ENCODE results near the gene MZT2B. TPM values are rescaled to one million over a fixed set of nuclear protein-coding genes. Genes with fewer than 3 reads are reported as not detected.
"Not testable (repeated sequence)": the region's sequence is repeated elsewhere in the genome, so short reads cannot be mapped to it uniquely, and the experiment has no call there.

MZT2B gene
- total and polyA plus RNA-seq, 2 donors (not counting 1 experiment from before 2014, with no cell fraction given), result 119 to 152 TPM

GRCh38 chr2:130143266-130144039, 38.6 kb upstream of the MZT2B start:
- H3K9me3 Mint-ChIP-seq (ENCODE audit: insufficient read depth); POLR2A ChIA-PET; H4K20me1 ChIP-seq (ENCODE audit: control insufficient read depth, insufficient read depth, low read length, poor library complexity, severe bottlenecking); H3K4me2 ChIP-seq (replicated peaks; ENCODE audit: low read depth, low read length, poor library complexity, severe bottlenecking); H3K9ac ChIP-seq (ENCODE audit: low read length); H3K9me3 ChIP-seq (ENCODE audit: control extremely low read depth in 1 of 3, control insufficient read depth in 2 of 3, insufficient read depth in 1 of 3, low read length in 2 of 3); H3K36me3 ChIP-seq (replicated peaks in 1 of 2; ENCODE audit: control extremely low read depth in 1 of 2, control insufficient read depth in 1 of 2, extremely low read depth in 1 of 2, insufficient read depth in 2 of 2, low read length in 1 of 2); H3K79me2 ChIP-seq (ENCODE audit: control insufficient read depth, insufficient read depth, low read length); H3K27me3 ChIP-seq (replicated peaks in 1 of 4; ENCODE audit: control extremely low read depth in 1 of 4, control insufficient read depth in 3 of 4, insufficient read depth in 4 of 4, low read length in 3 of 4); H3K4me1 ChIP-seq (ENCODE audit: control insufficient read depth in 2 of 2, insufficient read depth in 2 of 2, low read length in 2 of 2); ATAC-seq (ENCODE audit: low read depth); H3K27ac ChIP-seq (ENCODE audit: low read length in 2 of 2); H3K4me3 ChIP-seq (ENCODE audit: control extremely low read depth in 1 of 5, extremely low read depth in 1 of 5, insufficient read depth in 1 of 5, low read depth in 2 of 5, low read length in 4 of 5); H2AFZ ChIP-seq (ENCODE audit: insufficient read depth, low read depth, low read length, poor library complexity, severe bottlenecking); H3K4me1 Mint-ChIP-seq; intact Hi-C loops (cut with micrococcal nuclease); CTCF ChIA-PET: not testable (repeated sequence)
- Mint-ChIP-seq H3K4me3 (peak overlapping the region; percentile 82), H3K27ac (peak overlapping the region; percentile 32), H3K27me3 (peaks cover 12% of the 10 kb centered on the region)
- DNase-seq, result peak; percentile 16
- WGBS (ENCODE audit: insufficient coverage), result 62% methylated on average over 12 of the region's 28 CpGs

GRCh38 chr2:130145006-130145414, 37.1 kb upstream of the MZT2B start, which contains the start of gene CCDC74B:
TSS of gene CCDC74B (minus strand) at chr2:130145112. CDS start at chr2:130144996, 116 bp downstream.
- H3K27me3 Mint-ChIP-seq, result peaks cover 12% of the 10 kb centered on the region
- H3K27ac ChIP-seq (ENCODE audit: low read length in 2 of 2); H3K4me1 Mint-ChIP-seq; H3K9me3 ChIP-seq (ENCODE audit: control extremely low read depth in 1 of 3, control insufficient read depth in 2 of 3, insufficient read depth in 1 of 3, low read length in 2 of 3); H3K9me3 Mint-ChIP-seq (ENCODE audit: insufficient read depth); H4K20me1 ChIP-seq (ENCODE audit: control insufficient read depth, insufficient read depth, low read length, poor library complexity, severe bottlenecking); intact Hi-C loops (cut with micrococcal nuclease); H3K4me1 ChIP-seq (ENCODE audit: control insufficient read depth in 2 of 2, insufficient read depth in 2 of 2, low read length in 2 of 2); CTCF ChIA-PET; H3K27ac Mint-ChIP-seq; H3K27me3 ChIP-seq (replicated peaks in 1 of 4; ENCODE audit: control extremely low read depth in 1 of 4, control insufficient read depth in 3 of 4, insufficient read depth in 4 of 4, low read length in 3 of 4); H3K36me3 ChIP-seq (replicated peaks in 1 of 2; ENCODE audit: control extremely low read depth in 1 of 2, control insufficient read depth in 1 of 2, extremely low read depth in 1 of 2, insufficient read depth in 2 of 2, low read length in 1 of 2); H3K79me2 ChIP-seq (ENCODE audit: control insufficient read depth, insufficient read depth, low read length): not testable (repeated sequence)
- ATAC-seq (ENCODE audit: low read depth) (peak; percentile 92), DNase-seq (peak; percentile 69)
- Histone ChIP-seq H3K4me3 (ENCODE audit: control extremely low read depth in 1 of 5, extremely low read depth in 1 of 5, insufficient read depth in 1 of 5, low read depth in 2 of 5, low read length in 4 of 5) (peak within 1 kb of the TSS in 3 of 5 experiments; percentile 37 to 46 (median 42)), H2AFZ (ENCODE audit: insufficient read depth, low read depth, low read length, poor library complexity, severe bottlenecking) (peak within 1 kb of the TSS; percentile 51), H3K9ac (ENCODE audit: low read length) (peak within 1 kb of the TSS; percentile 45), H3K4me2 (replicated peaks; ENCODE audit: low read depth, low read length, poor library complexity, severe bottlenecking) (peak within 1 kb of the TSS; percentile 52)
- WGBS (ENCODE audit: insufficient coverage), result 12% methylated on average over 22 of the region's 30 CpGs
- POLR2A ChIA-PET, result interaction anchor here (0.6 kb wide), 1 partner anchor 383 kb away, joined by 3 read pairs; no protein-coding TSS in a partner anchor
- H3K4me3 Mint-ChIP-seq, result peak within 1 kb of the TSS; percentile 82

- H3K4me1 ChIP-seq (ENCODE audit: control insufficient read depth in 2 of 2, insufficient read depth in 2 of 2, low read length in 2 of 2); DNase-seq; H3K9ac ChIP-seq (ENCODE audit: low read length); CTCF ChIA-PET; H3K4me3 ChIP-seq (ENCODE audit: control extremely low read depth in 1 of 5, extremely low read depth in 1 of 5, insufficient read depth in 1 of 5, low read depth in 2 of 5, low read length in 4 of 5); H3K27me3 ChIP-seq (replicated peaks in 1 of 4; ENCODE audit: control extremely low read depth in 1 of 4, control insufficient read depth in 3 of 4, insufficient read depth in 4 of 4, low read length in 3 of 4); intact Hi-C loops (cut with micrococcal nuclease); H2AFZ ChIP-seq (ENCODE audit: insufficient read depth, low read depth, low read length, poor library complexity, severe bottlenecking); H3K36me3 ChIP-seq (replicated peaks in 1 of 2; ENCODE audit: control extremely low read depth in 1 of 2, control insufficient read depth in 1 of 2, extremely low read depth in 1 of 2, insufficient read depth in 2 of 2, low read length in 1 of 2); H3K27ac ChIP-seq (ENCODE audit: low read length in 2 of 2); ATAC-seq (ENCODE audit: low read depth); H3K4me1 Mint-ChIP-seq; H3K79me2 ChIP-seq (ENCODE audit: control insufficient read depth, insufficient read depth, low read length); POLR2A ChIA-PET; H3K4me2 ChIP-seq (replicated peaks; ENCODE audit: low read depth, low read length, poor library complexity, severe bottlenecking); H3K27me3 Mint-ChIP-seq; H3K9me3 ChIP-seq (ENCODE audit: control extremely low read depth in 1 of 3, control insufficient read depth in 2 of 3, insufficient read depth in 1 of 3, low read length in 2 of 3); H4K20me1 ChIP-seq (ENCODE audit: control insufficient read depth, insufficient read depth, low read length, poor library complexity, severe bottlenecking); H3K4me3 Mint-ChIP-seq; H3K27ac Mint-ChIP-seq; H3K9me3 Mint-ChIP-seq (ENCODE audit: insufficient read depth): not testable (repeated sequence)
- 93% methylated on average over 2 of the region's 6 CpGs for WGBS (ENCODE audit: insufficient coverage)
These were observed 33.5 kb upstream of the MZT2B start for GRCh38 chr2:130148515-130148914.
